IMR-90 (cell line): ENCODE results near the gene CYBRD1.

Source experiments
- BHLHE40 ChIP-seq: fragments of 150-350 bp; IDR thresholded peaks from 2 replicates; pipeline ENCODE4 v1.6.1; 2016; ENCODE audit warnings: mild to moderate bottlenecking, low read depth, low read length
- CHD1 ChIP-seq: IDR thresholded peaks from 2 replicates; pipeline ENCODE4 v1.6.1; 2012; ENCODE audit warnings: low read depth, low read length, improper control_type of control experiment
- CTCF ChIP-seq: conservative IDR thresholded peaks from 2 replicates; pipeline ENCODE4 v1.5.1; 2012; ENCODE audit warnings: mild to moderate bottlenecking, low read depth, low read length, improper control_type of control experiment
- FOS ChIP-seq: fragments of 150-350 bp; IDR thresholded peaks from 2 replicates; pipeline ENCODE4 v1.6.1; 2016; ENCODE audit warnings: low read depth, low read length
- MAFK ChIP-seq: IDR thresholded peaks from 2 replicates; pipeline ENCODE4 v1.6.1; 2012; ENCODE audit warnings: low read depth, low read length, improper control_type of control experiment
- MXI1 ChIP-seq: IDR thresholded peaks from 2 replicates; pipeline ENCODE4 v1.6.1; 2012; ENCODE audit warnings: low read depth, mild to moderate bottlenecking, low read length, moderate library complexity, borderline replicate concordance
- POLR2A ChIP-seq: IDR thresholded peaks from 2 replicates; pipeline ENCODE4 v1.6.1; 2012; ENCODE audit warnings: mild to moderate bottlenecking, low read depth, low read length
- RAD21 ChIP-seq: IDR thresholded peaks from 2 replicates; pipeline ENCODE4 v1.6.1; 2012; ENCODE audit warnings: low read length, improper control_type of control experiment
- RFX5 ChIP-seq: IDR thresholded peaks from 2 replicates; pipeline ENCODE4 v1.8.0; 2012; ENCODE audit warnings: low read depth, mild to moderate bottlenecking, low read length, moderate library complexity
- SMC3 ChIP-seq: fragments of 150-350 bp; IDR thresholded peaks from 2 replicates; pipeline ENCODE4 v1.6.1; 2016; ENCODE audit warnings: low read depth, mild to moderate bottlenecking, antibody characterized with exemption, low read length, moderate library complexity
- USF2 ChIP-seq: fragments of 150-350 bp; IDR thresholded peaks from 2 replicates; pipeline ENCODE4 v1.6.1; 2017; ENCODE audit warnings: mild to moderate bottlenecking, antibody characterized with exemption, low read length, low read depth

GRCh38 chr2:171533331-171533730 lies 11.1 kb downstream of the CYBRD1 start:
- TF ChIP-seq POLR2A = no peak
- no peak for TF ChIP-seq CTCF
- no peak for TF ChIP-seq USF2
- TF ChIP-seq FOS = no peak
- no peak for TF ChIP-seq MXI1
- TF ChIP-seq RFX5 = no peak
- no peak for TF ChIP-seq SMC3
- TF ChIP-seq RAD21 = no peak
- no peak for TF ChIP-seq BHLHE40
- TF ChIP-seq MAFK = no peak
- TF ChIP-seq CHD1 = no peak
